GM23338 (cell line): ENCODE measurements around the gene OR6K2.

Experiments
- CREB1 ChIP-seq: fragments of 250-450 bp; sonication (Bioruptor Pico); IDR thresholded peaks from 2 replicates; pipeline ENCODE4 v1.5.0; 2020; ENCODE audit warnings: low read depth, mild to moderate bottlenecking, moderate library complexity
- EZH2 ChIP-seq: fragments of 200-600 bp; sonication (generic); IDR thresholded peaks from one replicate; pipeline ENCODE4 v1.8.0; 2017; ENCODE audit warnings: antibody characterized with exemption, mild to moderate bottlenecking, low read depth; ENCODE audit not compliant: unreplicated experiment
- EZH2phosphoT487 ChIP-seq: fragments of 200-600 bp; sonication (generic); IDR thresholded peaks from one replicate; pipeline ENCODE4 v1.8.1; 2018; ENCODE audit warnings: antibody characterized with exemption; ENCODE audit not compliant: unreplicated experiment
- JUNB ChIP-seq: IDR thresholded peaks from one replicate; pipeline ENCODE4 v1.6.1; 2016; ENCODE audit warnings: antibody characterized with exemption; ENCODE audit not compliant: unreplicated experiment
- NANOG ChIP-seq: IDR thresholded peaks from 2 replicates; pipeline ENCODE4 v1.6.1; 2016; ENCODE audit warnings: antibody characterized with exemption, borderline replicate concordance
- POLR2AphosphoS5 ChIP-seq: IDR thresholded peaks from 2 replicates; pipeline ENCODE4 v1.6.1; 2016; ENCODE audit warnings: antibody characterized with exemption, low read depth
- ZNF114 ChIP-seq: fragments of 250-450 bp; sonication (Bioruptor Pico); IDR thresholded peaks from 2 replicates; pipeline ENCODE4 v1.5.0; 2020; ENCODE audit warnings: mild to moderate bottlenecking, moderate library complexity
- ZNF331 ChIP-seq: fragments of 250-450 bp; sonication (Bioruptor Pico); IDR thresholded peaks from 2 replicates; pipeline ENCODE4 v1.5.0; 2020; ENCODE audit warnings: low read depth, mild to moderate bottlenecking, moderate library complexity
- ZNF462 ChIP-seq: fragments of 250-450 bp; sonication (Bioruptor Pico); IDR thresholded peaks from 2 replicates; pipeline ENCODE4 v1.5.0; 2020; ENCODE audit warnings: mild to moderate bottlenecking, moderate library complexity
- TF ChIP-seq, protein P1 (sequence below), 2 experiments: fragments of 200-600 bp in 1 of 2; sonication (generic) in 1 of 2; conservative IDR thresholded peaks; 2 replicates each; pipeline versions ENCODE4 v1.5.1 to v1.6.1; 2016 to 2017; ENCODE audit warnings: antibody characterized with exemption in 2 of 2, low read depth in 2 of 2, mild to moderate bottlenecking in 2 of 2, moderate library complexity in 1 of 2
- TF ChIP-seq, protein P2 (sequence below): IDR thresholded peaks from 2 replicates; pipeline ENCODE4 v1.6.1; 2016; ENCODE audit warnings: antibody characterized with exemption
- TF ChIP-seq, protein P3 (sequence below): IDR thresholded peaks from one replicate; pipeline ENCODE4 v1.6.1; 2018; ENCODE audit warnings: antibody characterized with exemption; ENCODE audit not compliant: unreplicated experiment

DNA sequence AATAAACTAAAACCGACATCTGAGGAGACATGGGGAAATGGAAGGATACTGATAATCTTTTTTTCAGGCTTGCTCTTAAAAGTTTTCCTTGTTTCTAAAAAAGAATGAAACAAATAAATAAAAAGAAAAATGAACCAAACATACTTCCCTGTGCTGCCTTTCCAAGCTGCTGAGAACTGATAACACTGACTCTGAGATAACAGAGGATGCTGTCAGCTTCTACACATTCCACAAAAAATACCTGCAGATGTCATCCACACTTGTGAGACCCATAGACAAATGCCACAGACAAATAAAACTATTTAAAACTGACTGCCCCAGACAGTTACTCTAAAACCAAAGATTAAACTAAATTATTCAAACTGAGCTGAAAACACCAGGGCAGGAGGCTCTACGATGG, 32.1 kb upstream of the OR6K2 start:
- TF ChIP-seq, protein P1, sequence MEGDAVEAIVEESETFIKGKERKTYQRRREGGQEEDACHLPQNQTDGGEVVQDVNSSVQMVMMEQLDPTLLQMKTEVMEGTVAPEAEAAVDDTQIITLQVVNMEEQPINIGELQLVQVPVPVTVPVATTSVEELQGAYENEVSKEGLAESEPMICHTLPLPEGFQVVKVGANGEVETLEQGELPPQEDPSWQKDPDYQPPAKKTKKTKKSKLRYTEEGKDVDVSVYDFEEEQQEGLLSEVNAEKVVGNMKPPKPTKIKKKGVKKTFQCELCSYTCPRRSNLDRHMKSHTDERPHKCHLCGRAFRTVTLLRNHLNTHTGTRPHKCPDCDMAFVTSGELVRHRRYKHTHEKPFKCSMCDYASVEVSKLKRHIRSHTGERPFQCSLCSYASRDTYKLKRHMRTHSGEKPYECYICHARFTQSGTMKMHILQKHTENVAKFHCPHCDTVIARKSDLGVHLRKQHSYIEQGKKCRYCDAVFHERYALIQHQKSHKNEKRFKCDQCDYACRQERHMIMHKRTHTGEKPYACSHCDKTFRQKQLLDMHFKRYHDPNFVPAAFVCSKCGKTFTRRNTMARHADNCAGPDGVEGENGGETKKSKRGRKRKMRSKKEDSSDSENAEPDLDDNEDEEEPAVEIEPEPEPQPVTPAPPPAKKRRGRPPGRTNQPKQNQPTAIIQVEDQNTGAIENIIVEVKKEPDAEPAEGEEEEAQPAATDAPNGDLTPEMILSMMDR (conservative IDR thresholded peaks at IDR 0.05; ENCODE audit: low read depth in 2 of 2) = no peak
- TF ChIP-seq POLR2AphosphoS5 (no peak), EZH2 (no peak), CREB1 (no peak), EZH2phosphoT487 (no peak), ZNF331 (CRISPR knock-in tag) (no peak), NANOG (no peak), ZNF462 (CRISPR knock-in tag) (no peak), ZNF114 (no peak), JUNB (no peak)
- TF ChIP-seq, protein P2, sequence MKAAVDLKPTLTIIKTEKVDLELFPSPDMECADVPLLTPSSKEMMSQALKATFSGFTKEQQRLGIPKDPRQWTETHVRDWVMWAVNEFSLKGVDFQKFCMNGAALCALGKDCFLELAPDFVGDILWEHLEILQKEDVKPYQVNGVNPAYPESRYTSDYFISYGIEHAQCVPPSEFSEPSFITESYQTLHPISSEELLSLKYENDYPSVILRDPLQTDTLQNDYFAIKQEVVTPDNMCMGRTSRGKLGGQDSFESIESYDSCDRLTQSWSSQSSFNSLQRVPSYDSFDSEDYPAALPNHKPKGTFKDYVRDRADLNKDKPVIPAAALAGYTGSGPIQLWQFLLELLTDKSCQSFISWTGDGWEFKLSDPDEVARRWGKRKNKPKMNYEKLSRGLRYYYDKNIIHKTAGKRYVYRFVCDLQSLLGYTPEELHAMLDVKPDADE = no peak
- TF ChIP-seq, protein P3, sequence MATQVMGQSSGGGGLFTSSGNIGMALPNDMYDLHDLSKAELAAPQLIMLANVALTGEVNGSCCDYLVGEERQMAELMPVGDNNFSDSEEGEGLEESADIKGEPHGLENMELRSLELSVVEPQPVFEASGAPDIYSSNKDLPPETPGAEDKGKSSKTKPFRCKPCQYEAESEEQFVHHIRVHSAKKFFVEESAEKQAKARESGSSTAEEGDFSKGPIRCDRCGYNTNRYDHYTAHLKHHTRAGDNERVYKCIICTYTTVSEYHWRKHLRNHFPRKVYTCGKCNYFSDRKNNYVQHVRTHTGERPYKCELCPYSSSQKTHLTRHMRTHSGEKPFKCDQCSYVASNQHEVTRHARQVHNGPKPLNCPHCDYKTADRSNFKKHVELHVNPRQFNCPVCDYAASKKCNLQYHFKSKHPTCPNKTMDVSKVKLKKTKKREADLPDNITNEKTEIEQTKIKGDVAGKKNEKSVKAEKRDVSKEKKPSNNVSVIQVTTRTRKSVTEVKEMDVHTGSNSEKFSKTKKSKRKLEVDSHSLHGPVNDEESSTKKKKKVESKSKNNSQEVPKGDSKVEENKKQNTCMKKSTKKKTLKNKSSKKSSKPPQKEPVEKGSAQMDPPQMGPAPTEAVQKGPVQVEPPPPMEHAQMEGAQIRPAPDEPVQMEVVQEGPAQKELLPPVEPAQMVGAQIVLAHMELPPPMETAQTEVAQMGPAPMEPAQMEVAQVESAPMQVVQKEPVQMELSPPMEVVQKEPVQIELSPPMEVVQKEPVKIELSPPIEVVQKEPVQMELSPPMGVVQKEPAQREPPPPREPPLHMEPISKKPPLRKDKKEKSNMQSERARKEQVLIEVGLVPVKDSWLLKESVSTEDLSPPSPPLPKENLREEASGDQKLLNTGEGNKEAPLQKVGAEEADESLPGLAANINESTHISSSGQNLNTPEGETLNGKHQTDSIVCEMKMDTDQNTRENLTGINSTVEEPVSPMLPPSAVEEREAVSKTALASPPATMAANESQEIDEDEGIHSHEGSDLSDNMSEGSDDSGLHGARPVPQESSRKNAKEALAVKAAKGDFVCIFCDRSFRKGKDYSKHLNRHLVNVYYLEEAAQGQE = no peak
